HG03378 (cell line): ENCODE data around the gene HSFY2.
"Not testable (repeated sequence)": the region's sequence is repeated elsewhere in the genome, so short reads cannot be mapped to it uniquely, and the experiment has no call there.

ENCODE experiments used
- ATAC-seq: cut with Tn5 transposase; IDR thresholded peaks from one replicate; pipeline ENCODE4 v1.9.1; 2021; ENCODE audit warnings: mild to moderate bottlenecking, moderate library complexity; ENCODE audit not compliant: unreplicated experiment

HSFY2 gene, protein sequence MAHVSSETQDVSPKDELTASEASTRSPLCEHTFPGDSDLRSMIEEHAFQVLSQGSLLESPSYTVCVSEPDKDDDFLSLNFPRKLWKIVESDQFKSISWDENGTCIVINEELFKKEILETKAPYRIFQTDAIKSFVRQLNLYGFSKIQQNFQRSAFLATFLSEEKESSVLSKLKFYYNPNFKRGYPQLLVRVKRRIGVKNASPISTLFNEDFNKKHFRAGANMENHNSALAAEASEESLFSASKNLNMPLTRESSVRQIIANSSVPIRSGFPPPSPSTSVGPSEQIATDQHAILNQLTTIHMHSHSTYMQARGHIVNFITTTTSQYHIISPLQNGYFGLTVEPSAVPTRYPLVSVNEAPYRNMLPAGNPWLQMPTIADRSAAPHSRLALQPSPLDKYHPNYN

DNA sequence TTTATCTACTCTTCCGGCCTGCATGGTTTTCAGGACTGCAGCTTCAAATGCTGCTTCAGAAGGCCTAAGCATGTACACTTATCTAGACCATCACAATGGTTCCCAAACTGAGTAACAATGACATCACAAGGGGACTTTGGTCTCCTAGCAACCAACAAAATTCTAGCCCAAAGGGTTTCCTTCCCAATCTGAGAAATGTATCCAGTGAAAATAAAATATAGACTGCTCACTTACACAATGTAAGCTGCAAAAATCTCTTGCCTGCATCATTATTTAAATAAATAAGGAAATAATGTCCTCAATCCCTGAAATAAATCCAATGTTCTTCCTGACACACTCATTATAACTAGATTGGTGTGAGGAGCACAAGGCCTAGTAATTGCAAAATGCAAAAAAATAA, at the start of gene HSFY2:
Gene HSFY2 (minus strand): TSS at position 101 of the 400 bp plus-strand sequence. CDS start 117 bp downstream, outside the sequence.
- not testable (repeated sequence) for ATAC-seq

DNA sequence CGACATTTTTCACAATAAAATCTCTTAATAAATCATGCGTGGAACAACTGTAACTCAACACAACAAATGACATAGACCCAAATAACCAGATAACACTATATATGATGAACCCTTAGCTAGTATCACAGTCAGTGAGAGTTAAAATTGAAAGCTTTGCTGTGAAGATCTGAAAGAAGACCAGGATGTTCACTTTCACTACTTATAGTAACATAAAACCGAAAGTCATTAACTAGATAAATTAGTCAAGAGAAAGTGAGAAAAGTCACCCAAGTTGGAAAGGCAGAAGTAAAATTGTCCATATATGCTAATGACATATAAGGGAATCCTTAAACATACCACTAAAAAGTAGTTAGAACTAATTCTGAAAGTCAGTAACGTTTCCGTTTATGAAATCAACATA, 42.2 kb upstream of the HSFY2 start:
- ATAC-seq = not testable (repeated sequence)

DNA sequence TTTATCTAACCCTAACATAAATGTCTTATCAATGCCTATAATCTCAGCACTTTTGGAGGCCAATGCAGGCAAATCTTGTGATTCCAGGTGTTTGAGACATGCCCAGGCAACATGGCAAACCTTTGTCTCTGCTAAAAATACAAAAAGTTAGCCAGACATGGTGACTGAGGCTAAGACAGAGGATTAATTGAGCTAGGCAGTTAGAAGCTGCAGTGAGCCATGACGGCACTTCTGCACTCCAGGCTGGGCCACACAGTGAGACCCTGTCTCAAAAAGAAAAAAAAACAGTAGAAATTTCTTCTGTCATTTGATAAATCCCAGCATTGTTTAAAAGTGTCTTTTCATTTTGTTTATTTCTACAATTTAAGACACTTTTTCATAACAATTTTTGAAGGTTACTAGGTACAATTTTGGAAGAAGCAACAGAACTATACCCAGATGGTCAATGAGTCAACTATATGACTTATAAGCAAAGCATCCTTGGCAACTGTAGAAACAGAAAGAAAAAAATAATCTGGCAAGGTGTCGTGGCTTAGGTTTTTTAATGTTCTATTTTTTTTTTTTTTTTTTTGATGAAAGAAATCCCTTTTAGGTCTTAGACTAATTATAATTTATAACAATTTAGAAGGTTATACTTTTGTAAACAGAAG, 15.3 kb upstream of the HSFY2 start:
- ATAC-seq = not testable (repeated sequence)

DNA sequence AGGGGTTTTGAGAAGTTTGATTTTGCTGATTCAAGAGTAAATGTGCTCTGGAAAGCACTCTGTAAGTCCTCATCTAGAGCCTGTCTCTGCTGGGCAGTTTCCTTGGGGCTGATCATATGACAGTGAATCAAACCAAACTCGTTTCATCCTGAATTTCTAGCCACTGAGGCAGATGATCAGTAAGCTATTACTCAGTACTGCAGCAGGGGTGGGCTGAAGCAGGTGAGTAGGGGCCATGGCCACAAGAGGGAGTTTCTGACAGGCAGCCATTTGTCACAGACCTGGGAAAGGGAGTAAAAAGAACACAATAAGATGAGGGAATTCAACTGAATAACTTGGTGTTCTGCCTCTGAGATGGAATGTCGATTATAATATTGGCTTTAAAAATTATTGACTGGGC, 19.5 kb downstream of the HSFY2 start:
- ATAC-seq = not testable (repeated sequence)

DNA sequence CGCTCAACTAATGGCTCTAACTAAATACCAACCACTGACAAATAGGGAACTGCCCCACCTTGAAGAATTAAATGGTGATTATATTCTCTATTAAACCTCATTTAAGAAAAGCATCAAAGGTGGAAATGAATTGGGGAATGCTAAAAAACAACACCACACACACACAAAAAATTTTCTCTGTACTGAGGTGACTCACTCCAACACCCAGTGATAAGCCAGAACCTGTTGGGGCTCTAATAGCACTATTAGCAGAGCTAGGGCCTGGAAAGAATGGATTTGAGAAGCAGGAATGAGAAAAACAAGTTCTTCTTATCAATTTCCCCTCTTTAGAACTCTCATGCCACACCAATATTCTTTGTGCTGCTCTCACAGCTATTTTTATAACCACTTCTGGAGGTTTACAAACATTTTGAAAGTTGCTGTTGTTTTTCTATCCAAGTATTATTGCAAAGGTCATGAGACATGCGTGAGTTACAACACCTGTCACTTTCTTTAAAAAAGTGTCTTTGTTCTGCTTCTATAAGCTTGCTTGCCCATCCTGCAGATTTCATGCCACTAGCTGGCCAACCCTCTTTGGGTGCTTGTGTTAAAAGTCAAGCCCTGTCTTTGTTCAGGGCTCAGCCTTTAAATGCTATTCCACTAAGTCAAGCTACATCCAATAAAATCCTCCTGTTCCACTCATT, 20.3 kb downstream of the HSFY2 start:
- not testable (repeated sequence) for ATAC-seq

DNA sequence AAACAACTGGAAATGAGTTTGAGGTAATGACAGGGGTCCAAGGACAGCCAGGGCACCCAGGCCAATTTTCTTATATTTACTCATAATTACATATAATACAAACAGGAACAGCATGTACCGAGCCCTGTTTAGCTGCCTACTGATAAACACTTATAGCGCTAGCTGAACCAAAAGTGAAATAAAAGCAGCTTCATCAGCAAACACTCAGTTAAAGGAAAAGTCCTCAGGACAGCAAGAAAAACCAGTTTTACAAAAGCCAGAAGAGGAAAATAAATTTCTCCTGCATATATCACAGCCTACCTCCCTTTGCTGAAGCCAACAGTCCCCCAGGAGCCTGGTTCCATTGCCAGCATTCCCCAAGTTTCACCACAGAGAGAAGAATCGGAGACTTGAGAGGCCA, 49.8 kb downstream of the HSFY2 start:
- ATAC-seq = not testable (repeated sequence)
